GM12873 (cell line): Measurements from ENCODE around the gene GPS1.

Source experiments
- TF ChIP-seq, protein P1 (sequence below): IDR thresholded peaks from 2 replicates; pipeline ENCODE4 v1.5.1; 2012; ENCODE audit warnings: low read depth, mild to moderate bottlenecking, moderate library complexity, low read length, control low read depth; ENCODE audit not compliant: insufficient read depth; ENCODE audit errors: missing control alignments

The GPS1 gene

DNA sequence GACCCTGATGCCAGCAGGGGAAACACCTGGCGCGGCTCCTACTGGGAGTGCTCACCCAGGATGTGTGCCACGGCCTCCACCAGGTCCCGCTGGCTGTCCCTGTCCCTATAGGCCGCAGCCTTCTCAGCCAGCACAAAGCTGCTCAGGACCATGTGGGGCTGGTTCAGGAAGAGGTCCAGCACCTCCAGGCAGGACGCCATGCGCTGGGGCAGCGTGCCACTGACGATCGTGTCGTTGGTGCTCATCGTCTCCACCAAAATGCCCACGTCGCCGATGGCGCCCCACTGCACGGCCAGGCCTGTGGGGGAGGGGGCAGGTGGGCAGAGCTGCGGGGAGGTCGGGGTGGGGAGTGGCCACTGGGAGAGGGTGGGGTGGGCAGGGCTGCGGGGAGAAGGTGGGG, 29.8 kb downstream of the GPS1 start:
- TF ChIP-seq, protein P1, sequence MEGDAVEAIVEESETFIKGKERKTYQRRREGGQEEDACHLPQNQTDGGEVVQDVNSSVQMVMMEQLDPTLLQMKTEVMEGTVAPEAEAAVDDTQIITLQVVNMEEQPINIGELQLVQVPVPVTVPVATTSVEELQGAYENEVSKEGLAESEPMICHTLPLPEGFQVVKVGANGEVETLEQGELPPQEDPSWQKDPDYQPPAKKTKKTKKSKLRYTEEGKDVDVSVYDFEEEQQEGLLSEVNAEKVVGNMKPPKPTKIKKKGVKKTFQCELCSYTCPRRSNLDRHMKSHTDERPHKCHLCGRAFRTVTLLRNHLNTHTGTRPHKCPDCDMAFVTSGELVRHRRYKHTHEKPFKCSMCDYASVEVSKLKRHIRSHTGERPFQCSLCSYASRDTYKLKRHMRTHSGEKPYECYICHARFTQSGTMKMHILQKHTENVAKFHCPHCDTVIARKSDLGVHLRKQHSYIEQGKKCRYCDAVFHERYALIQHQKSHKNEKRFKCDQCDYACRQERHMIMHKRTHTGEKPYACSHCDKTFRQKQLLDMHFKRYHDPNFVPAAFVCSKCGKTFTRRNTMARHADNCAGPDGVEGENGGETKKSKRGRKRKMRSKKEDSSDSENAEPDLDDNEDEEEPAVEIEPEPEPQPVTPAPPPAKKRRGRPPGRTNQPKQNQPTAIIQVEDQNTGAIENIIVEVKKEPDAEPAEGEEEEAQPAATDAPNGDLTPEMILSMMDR: no peak

DNA sequence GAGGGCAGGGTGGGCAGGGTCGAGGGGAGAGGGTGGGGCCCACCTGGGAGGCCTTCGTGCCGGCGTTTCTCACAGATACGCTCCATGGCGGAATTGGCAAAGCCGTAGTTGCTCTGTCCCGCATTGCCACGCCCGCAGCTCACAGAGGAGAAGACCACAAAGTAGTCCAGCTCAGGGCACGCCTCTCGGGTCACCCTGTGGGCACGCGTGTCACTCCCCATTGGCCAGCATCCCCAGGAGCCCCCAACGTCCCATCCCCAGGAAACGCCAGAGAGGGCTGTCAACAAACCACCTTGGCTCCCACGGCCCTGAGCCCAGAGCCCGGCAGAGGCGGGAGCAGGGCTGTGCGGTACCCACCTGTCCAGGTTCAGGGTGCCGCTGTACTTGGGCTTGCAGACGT, 30.3 kb downstream of the GPS1 start:
- TF ChIP-seq, protein P1: no peak

DNA sequence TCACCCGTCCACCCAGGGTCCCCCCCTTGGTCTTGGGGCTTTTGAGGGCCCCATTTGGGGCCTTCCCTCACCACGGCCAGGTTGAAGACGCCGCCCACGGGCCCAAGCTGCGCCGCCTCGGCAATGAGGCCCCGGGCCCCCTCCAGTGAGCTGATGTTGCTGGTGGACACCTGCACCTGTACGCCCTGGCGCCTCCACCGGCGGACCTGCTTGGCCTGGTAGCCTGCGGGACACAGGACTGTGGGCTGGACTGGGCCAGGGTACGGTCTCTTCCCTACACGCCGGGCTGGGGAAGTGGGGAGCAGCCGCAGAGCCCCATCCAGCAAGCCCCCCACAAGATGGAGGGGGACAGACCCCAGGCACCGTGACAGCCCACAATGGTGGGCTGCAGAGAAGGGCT, 30.8 kb downstream of the GPS1 start:
- TF ChIP-seq, protein P1: no peak

DNA sequence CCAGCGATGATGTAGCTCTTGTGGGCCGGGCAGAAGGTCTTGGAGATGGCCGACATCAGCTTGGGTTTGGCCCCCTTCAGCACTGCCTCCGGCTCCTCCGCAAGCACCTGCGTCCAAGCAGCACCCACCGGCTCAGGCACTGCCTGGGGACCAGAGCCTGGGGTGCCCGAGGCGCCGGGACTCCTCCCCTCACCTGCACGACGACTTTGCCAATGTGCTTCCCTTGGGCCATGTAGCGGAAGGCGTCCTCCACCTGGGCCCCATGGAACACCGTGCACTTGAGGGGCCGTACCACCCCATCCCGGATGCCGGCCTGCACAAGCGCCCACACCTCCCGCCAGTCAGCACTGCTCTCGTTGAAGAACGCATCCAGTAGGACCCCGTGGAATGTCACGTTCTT, 31.3 kb downstream of the GPS1 start:
- TF ChIP-seq, protein P1: no peak

DNA sequence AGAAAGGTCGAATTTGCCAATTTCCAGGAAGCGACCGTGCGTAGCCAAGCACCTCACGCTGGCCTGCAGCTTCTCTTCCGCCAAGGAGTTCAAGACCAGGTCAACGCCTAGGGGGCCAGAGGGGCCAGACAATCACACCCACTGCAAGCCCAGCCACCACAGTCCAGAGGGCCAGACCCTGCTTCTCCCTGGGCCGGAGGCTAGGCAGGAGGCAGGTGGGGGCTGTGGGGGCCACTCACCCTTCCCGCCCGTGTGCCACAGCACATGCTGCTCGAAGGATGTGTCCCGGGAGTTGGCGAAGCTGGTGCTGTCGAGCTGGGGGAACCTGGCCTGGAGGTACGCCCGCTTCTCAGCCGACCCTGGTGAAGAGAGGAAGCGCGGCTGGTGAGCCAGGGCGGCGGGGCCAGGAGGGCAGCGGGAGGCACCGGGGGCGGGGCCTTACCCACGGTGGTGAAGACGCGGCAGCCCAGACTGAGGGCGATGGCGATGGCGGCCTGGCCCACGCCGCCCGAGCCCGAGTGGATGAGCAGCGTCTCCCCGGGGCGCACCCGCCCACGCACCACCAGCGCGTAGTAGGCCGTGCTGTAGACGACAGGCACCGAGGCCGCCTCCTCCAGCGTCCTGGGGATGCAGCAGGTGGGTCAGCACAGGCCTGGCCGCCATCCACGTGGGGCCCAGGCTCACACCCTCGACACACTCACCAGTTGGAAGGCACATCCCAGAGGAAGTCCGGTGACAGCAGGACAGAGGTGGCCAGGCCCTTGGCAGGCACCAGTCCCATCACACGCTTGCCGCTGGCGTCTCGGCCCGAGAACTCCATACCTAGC, 32.0 kb downstream of the GPS1 start:
- TF ChIP-seq, protein P1: no peak

DNA sequence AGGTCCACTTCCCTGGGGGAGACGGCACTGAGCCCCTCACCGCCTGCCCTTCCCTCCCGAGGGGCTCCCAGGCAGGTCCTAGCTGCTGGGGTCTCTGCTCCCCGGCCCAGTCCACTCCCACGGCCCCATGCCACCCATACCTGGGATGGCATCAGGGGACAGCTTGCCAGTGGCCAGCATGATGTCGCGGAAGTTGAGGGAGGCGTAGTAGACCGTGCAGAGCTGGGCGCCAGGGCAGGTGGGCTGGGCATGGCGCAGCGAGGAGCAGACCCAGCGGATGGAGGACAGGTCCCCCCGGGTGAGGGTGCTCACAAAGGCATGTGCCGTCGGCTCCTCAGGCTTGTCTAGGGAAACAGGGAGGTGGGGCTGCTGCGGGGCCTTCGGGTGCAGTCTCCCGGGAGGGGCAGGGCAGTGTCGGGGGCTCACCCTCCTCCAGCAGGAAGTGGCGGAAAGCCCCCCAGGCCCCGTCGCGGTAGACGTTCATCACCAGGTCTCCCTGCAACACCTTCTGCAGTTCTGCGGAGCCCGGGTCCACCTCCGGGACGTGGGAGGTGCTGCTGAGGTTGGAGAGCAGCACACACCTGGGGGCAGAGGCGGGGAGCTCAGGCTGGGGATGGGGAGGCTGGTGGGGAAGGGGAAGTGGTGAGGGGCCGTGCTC, 32.8 kb downstream of the GPS1 start:
- TF ChIP-seq, protein P1: no peak

DNA sequence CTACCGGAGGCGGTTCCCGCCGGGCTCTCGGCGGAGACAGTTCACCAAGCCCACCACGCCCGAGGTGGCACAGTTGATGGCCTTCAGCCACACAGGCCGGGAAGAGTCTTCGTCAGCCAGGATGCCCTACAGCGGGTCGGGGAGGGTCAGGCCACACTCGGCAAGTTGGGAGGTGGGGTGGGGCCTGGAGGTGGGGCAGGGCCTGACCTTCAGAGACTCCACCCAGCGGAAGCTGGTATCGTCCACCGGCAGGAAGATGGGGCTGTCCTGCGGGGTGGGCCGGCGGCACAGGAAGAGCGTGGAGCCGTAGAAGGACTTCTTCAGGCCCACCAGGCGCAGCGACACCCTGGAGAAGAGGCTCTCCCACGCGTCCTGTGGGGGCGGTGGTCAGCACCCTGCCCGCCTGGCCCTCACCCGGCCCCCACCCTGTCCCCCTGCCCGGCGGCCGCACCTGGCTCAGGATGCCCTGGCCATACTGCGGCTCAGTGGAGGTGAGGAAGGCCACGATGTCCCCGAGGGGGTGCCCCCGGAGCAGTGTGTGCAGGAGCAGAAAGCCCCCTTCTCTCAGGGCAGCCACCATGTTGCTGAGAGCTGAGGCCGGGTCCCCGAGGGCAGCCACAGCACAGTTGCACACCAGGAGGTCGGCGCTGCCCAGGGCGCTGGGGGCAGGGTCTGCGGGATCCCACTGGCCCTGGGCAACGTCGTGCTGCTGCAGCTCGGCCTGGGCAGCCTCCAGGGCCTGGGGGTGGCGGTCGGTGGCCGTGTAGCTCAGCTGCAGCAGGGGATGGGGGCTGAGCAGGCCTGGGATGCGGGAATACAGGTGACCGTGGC, 33.5 kb downstream of the GPS1 start:
- TF ChIP-seq, protein P1: no peak
